Suppressor macrophage (primary cell): ENCODE measurements around the gene GRIK5.

Experiments used
- DNase-seq, 4 experiments: peaks; one replicate each; pipeline ENCODE4 v3.0.0-alpha.2; 2020 to 2022

Gene GRIK5

DNA sequence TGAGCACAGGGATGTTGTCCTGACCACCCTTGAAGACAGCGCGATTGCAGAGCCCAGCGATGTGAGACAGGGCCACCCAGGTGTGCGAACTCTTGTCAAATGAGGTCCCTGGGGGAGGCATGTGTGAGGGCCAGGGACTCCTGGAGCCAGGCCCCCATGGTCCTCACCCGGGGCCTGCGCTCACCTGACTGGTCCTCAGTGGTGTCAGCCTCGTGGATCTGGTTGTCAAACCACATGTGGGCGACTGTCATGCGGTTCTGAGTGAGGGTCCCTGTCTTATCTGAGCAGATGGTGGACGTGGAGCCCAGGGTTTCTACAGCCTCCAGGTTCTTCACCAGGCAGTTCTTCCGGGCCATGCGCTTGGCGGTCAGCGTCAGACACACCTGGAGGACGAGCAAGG, 88.3 kb downstream of the GRIK5 start:
- no peak for DNase-seq

- DNase-seq = no peak
Measured at GRCh38 chr19:41978470-41978869, 91.5 kb downstream of the GRIK5 start.

GRCh38 chr19:41977916-41978315, 92.1 kb downstream of the GRIK5 start:
- no peak for DNase-seq

DNA sequence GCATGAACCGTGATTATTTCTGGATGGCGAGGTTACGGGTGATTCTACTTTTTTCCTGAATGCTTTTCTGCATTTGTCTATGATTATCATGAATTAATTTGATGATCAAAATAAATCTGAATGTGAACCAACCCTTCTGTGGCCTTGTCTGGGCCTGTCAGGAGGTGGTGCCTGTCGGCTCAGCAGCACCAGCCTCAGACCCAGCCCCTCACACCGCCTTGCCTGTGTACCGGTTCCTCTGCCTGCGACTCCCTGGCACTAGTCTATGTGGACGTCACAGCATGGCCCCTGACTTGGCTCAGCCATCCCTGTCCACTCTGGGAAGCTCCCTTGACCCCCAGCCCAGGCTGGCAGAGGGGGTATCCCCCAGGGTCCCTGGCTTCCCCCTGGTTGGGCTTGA, 95.4 kb downstream of the GRIK5 start:
- no peak for DNase-seq

DNA sequence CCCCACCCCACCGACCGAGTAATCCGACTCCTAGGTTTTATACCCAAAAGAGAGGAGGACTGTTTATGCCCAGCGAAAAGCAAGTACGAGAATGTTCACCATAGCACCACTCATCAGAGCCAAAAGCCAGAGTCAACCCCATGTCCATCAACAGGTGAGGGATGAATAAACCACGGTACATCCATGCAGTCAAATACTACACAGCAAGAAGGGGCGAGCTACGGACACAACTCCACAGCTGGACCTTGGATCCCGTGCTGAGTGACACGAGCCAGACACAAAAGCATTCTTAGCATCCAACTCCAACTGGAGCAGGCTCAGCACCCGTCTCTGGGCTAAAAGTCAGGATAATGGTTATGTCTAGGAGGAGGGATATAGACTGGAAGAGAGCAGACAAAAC, 98.6 kb downstream of the GRIK5 start:
- DNase-seq = no peak

GRCh38 chr19:41969772-41970458, 100.1 kb downstream of the GRIK5 start:
- no peak for DNase-seq

GRCh38 chr19:41968751-41969595, 101.0 kb downstream of the GRIK5 start:
- DNase-seq = no peak

DNA sequence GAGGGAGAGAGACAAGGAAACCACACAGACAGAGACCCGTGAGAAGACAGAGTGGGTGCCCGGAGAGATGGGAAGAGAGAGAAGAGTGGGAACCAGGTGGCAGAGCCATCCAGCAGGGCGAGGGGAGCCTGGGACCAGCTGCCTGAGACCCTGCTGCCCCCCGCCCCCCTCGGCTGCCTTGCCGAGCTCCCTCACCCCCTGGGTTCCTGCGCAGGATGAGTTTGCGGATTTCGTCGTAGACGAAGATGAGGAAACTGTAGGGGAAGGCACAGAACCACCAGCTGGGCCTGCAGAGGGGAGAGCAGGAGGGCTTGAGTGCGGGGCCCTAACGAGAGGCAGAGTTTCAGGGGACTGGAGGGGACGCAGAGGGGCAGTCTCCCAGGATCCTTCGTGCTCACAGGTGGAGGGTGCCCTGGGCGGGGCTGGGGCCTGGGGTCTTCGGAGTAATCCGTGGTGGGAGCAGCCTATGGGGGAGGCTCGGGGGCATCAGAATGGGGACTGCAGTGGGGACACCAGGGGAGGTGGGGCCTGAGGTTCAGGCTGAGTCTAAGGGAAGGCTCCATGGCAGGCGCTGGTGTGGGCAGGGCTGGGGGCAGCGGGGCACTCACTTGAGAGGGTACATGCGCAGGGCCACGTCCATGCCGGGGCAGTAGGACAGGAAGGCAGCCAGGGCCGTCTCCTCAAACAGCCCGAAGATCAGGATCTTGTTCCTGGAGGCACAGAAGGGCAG, 102.8 kb downstream of the GRIK5 start:
- DNase-seq = peak in 2 of 4 experiments; percentile 14 to 19

- no peak for DNase-seq
Measured at GRCh38 chr19:41965106-41965505, 104.9 kb downstream of the GRIK5 start.

GRCh38 chr19:41960973-41961372, 109.0 kb downstream of the GRIK5 start:
- no peak for DNase-seq

DNA sequence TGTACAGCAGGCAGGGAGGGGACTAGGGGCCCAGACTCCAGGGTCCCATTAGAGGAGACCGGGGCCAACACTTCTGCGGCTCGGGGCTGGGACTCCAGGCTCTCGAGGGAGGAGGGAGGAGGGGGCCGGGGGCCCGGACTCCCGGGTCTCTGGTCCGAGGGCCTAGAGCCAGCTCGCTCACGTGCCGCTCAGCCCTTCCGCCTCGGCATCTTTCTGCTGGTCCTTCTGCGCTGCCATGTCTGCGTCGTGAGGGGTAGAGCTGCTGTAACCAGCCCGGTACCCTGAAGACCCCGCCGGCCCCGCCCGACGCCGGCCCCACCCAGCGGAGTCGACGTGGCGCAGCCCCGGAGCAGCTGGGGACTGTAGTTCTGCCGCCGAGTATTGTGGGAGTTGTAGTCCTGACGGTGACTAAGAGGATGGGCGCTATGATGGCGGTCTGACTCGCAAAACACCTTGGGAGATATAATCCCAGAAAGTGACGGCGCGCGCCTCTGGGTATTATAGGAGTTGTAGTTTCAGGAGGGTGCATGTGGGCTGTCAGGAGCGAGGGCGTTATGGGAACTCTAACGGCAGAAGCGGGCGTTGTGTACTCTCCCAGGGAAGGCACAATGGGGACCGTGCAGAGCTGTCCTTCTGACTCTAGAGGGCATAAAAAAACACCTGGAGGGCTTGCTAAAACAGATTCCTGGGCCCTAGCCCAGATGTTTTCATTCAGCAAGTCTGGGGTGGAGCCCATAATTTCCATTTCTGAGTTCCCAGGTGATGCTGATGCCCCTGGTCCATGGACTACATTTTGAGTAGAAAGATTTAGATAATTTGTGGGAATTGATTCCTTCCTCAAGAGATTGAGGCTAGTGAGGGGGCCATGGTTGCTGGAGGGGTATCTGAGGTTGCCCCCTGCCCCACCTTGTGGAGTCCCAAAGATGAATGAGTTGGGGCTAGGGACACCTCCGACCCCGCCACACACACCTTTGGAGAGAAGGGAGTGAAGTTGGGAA, 110.7 kb downstream of the GRIK5 start, which contains the start of gene RABAC1:
Gene RABAC1, minus strand, starts transcription at position 266 of the 998 bp plus-strand sequence. Its CDS starts 29 bp downstream, at position 237.
- peak; percentile 85 to 93 (median 89) for DNase-seq

GRCh38 chr19:41958367-41959055, 111.5 kb downstream of the GRIK5 start:
- DNase-seq = peak; percentile 54 to 83 (median 66)

GRCh38 chr19:41957838-41958366, 112.1 kb downstream of the GRIK5 start:
- DNase-seq = peak; percentile 78 to 83 (median 82)

DNA sequence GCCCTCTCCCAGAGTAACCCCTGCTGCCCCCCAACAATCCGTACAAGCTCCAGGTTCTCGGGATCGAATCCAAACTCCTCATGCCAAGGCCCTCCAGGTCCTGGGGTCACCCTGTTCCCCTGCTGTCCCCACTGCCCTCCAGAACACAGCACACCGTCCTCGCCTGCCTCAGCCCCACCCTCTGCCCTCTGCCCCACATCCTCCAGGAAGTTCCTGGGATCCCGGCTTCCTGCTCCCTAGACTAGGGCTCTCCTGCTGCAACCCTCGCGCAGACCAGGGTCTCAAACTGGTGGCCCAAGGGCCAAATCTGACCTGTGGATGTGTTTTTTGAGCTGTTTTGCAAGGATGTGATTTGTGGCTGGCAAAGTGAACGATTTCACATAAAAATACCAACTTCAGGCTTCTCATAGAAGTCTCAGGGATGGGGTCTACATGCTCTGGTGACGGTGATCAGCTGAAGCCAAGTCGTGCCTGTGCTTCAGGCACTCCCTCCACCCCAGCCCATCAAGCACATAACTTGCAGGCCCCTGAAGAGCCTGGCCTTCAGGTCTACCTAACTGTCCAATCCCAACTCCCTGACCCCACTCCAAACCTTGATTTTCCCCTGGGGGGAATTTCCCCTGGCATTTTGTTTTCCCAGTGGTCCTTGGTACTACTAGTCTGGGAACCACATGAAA, 112.7 kb downstream of the GRIK5 start:
- DNase-seq = no peak

- no peak for DNase-seq
Measured at GRCh38 chr19:41956621-41957020, 113.4 kb downstream of the GRIK5 start.

DNA sequence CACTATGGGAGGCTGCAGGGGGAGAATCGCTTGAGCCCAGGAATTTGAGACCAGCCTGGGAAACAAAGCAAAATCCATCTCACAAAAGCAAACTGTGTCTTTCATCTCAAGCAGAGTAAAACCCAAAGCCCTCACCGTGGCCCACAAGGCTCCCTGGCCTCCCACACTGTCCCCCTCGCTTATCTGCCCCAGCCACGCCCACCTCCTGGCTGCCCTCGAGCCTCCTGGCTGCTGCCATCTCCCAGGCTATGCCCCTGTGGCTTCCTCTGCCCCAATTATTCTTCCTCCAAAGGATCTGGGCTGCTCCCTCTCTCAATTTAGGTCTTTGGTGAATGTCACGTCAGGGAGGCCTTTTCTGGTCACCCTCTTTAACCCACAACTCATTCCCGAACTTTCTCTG, 114.5 kb downstream of the GRIK5 start:
- DNase-seq = no peak

DNA sequence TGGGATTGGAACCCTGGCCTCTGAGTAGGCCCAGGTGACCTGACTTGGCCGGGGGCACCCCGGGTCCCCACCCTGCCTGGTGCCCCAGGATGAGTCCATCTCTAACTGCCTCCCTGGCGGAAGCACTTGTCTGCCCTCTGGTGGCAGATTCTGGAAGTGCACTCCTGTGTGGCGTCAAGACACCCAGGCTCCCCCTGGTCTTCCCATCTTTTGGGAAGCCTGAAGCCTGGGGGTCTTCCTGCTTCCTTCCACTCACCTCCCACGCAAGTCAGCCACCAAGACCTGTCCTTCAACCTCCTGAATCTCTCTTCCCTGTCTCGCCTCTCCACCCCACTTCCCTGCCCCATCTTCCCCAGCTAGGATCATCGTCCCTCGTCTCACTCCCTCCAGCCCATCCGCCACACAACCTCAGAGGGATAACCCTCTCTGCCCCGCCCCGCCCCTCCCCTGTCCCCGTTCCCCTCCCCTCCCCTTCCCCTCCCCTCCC, 118.3 kb downstream of the GRIK5 start:
- DNase-seq = peak; percentile 81 to 91 (median 87)
